Activated CD8-positive, alpha-beta T cell treated with anti-CD3 and anti-CD28 coated beads for 36 hours (primary cell): ENCODE data around the gene PITX2. TPM values are rescaled to one million over a fixed set of nuclear protein-coding genes. Genes with fewer than 3 reads are reported as not detected.

Experiments used
- ATAC-seq: fragments of 200-7000 bp; cut with Tn5 transposase; one replicate; pipeline ENCODE4 v1.10.0; 2021; ENCODE audit warnings: mild to moderate bottlenecking, moderate library complexity
- CTCF ChIA-PET: fragments of 350-600 bp; sonication (Branson Sonifier 250); formaldehyde crosslinking; loops from one replicate; lab custom pipeline; 2021; ENCODE audit warnings: antibody characterized with exemption; lab: Charles Lee
- POLR2A ChIA-PET: fragments of 350-600 bp; sonication (Branson Sonifier 250); formaldehyde crosslinking; loops from one replicate; lab custom pipeline; 2021; ENCODE audit warnings: antibody characterized with exemption; lab: Charles Lee
- DNase-seq: peaks from one replicate; pipeline ENCODE4 v3.0.0-alpha.2; 2020
- H3K27ac Mint-ChIP-seq: one replicate; pipeline ENCODE4 v1.8.0; 2021; ENCODE audit warnings: mild to moderate bottlenecking, mixed read lengths
- H3K27me3 Mint-ChIP-seq: one replicate; pipeline ENCODE4 v1.8.0; 2021; ENCODE audit warnings: mixed read lengths
- H3K36me3 Mint-ChIP-seq: one replicate; pipeline ENCODE4 v1.8.0; 2021; ENCODE audit warnings: low read depth, mixed read lengths
- H3K4me1 Mint-ChIP-seq: one replicate; pipeline ENCODE4 v1.8.0; 2021; ENCODE audit warnings: low read depth, mixed read lengths
- H3K4me3 Mint-ChIP-seq: one replicate; pipeline ENCODE4 v1.8.0; 2021; ENCODE audit warnings: mild to moderate bottlenecking, moderate library complexity, mixed read lengths
- H3K9me3 Mint-ChIP-seq: one replicate; pipeline ENCODE4 v1.8.0; 2021; ENCODE audit warnings: mixed read lengths
- CTCF ChIP-seq: fragments of 200-600 bp; IDR thresholded peaks from one replicate; pipeline ENCODE4 v1.8.0; 2022; ENCODE audit warnings: antibody characterized with exemption, mild to moderate bottlenecking
- intact Hi-C: fragments of 100-400 bp; cut with micrococcal nuclease; formaldehyde crosslinking; loops from one replicate; pipeline ENCODE4 v1.10.0; 2022
- total RNA-seq, 2 experiments: library from RNA; stranded (reverse); gene quantifications; one replicate each; pipeline ENCODE4 v1.2.3, GENCODE V29; 2021

PITX2 gene
- total RNA-seq, 2 experiments from 2014 or later, result not detected

- no peak for ATAC-seq
- H3K36me3 Mint-ChIP-seq, result peaks cover 3% of the 10 kb centered on the region
- H3K4me1 Mint-ChIP-seq, result peaks cover 37% of the 10 kb centered on the region
- no peak for TF ChIP-seq CTCF
- intact Hi-C loops, result no loop called here
- ChIA-PET POLR2A (interaction anchor here (1.3 kb wide), 1 partner anchor 9 kb away, joined by 6 read pairs; no protein-coding TSS in a partner anchor), CTCF (interaction anchor here (1.2 to 2.1 kb wide), 4 partner anchors 9 to 20 kb away, joined by 4 to 5 read pairs (median 4); no protein-coding TSS in a partner anchor)
- no peak overlapping the region for H3K4me3 Mint-ChIP-seq
- no peak overlapping the region for H3K27ac Mint-ChIP-seq
- peaks cover 86% of the 10 kb centered on the region for H3K27me3 Mint-ChIP-seq
- H3K9me3 Mint-ChIP-seq, result no peaks in the 10 kb centered on the region
- no peak for DNase-seq
These were observed 3.2 kb downstream of the PITX2 start for GRCh38 chr4:110619463-110620247.

GRCh38 chr4:110618581-110619462, 4.1 kb downstream of the PITX2 start:
- POLR2A ChIA-PET, result interaction anchor here (1.2 kb wide), 1 partner anchor 10 kb away, joined by 4 read pairs; no protein-coding TSS in a partner anchor
- no peaks in the 10 kb centered on the region for H3K9me3 Mint-ChIP-seq
- H3K27ac Mint-ChIP-seq, result no peak overlapping the region
- intact Hi-C loops, result no loop called here
- ATAC-seq (no peak), DNase-seq (no peak)
- peaks cover 90% of the 10 kb centered on the region for H3K27me3 Mint-ChIP-seq
- peaks cover 37% of the 10 kb centered on the region for H3K4me1 Mint-ChIP-seq
- no peak overlapping the region for H3K4me3 Mint-ChIP-seq
- CTCF ChIA-PET, result no interaction called here
- peaks cover 3% of the 10 kb centered on the region for H3K36me3 Mint-ChIP-seq
- no peak for TF ChIP-seq CTCF

DNA sequence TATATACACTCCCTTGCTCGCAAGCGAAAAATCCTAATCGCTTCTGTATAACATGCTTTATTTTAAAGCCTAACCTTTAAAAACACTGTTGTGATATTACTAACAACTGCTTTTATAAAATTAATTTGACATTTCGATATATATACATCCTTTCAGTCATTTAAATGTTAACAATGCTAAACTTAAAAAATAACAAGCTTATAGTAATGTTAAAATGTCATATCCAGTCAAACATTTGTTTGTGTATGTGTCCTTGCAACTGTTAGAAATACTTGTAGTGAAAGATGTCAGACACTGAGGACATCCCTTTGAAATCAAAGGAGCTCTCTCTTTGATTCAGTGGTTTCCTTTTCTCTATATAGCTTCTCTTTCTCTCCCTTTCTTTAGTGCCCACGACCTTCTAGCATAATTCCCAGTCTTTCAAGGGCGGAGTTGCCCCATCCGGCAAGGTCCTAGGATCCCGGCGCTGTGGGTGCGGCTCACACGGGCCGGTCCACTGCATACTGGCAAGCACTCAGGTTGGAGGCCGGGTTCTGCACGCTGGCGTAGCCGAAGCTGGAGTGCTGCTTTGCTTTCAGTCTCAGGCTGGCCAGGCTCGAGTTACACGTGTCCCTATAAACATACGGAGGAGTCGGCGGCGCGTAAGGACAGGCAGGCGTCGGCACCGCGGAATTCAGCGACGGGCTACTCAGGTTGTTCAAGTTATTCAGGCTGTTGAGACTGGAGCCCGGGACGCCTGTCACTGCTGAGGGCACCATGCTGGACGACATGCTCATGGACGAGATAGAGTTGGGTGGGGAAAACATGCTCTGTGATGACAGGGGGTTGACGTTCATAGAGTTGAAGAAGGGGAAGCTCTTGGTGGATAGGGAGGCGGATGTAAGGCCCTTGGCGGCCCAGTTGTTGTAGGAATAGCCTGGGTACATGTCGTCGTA, 5.0 kb downstream of the PITX2 start:
- DNase-seq, result no peak
- Mint-ChIP-seq H3K27me3 (peaks cover 87% of the 10 kb centered on the region), H3K4me1 (peaks cover 32% of the 10 kb centered on the region), H3K9me3 (no peaks in the 10 kb centered on the region), H3K4me3 (no peak overlapping the region), H3K36me3 (peaks cover 3% of the 10 kb centered on the region), H3K27ac (no peak overlapping the region)
- TF ChIP-seq CTCF, result no peak
- intact Hi-C loops, result no loop called here
- CTCF ChIA-PET, result no interaction called here
- ATAC-seq, result no peak
- POLR2A ChIA-PET, result interaction anchor here (1.2 kb wide), 1 partner anchor 11 kb away, joined by 4 read pairs; no protein-coding TSS in a partner anchor

GRCh38 chr4:110617075-110617640, 5.7 kb downstream of the PITX2 start:
- ChIA-PET POLR2A (interaction anchor here (1.2 kb wide), 1 partner anchor 12 kb away, joined by 4 read pairs; no protein-coding TSS in a partner anchor), CTCF (no interaction called here)
- intact Hi-C loops, result no loop called here
- Mint-ChIP-seq H3K27ac (no peak overlapping the region), H3K36me3 (peaks cover 3% of the 10 kb centered on the region), H3K4me3 (no peak overlapping the region), H3K27me3 (peaks cover 88% of the 10 kb centered on the region), H3K9me3 (no peaks in the 10 kb centered on the region), H3K4me1 (peaks cover 32% of the 10 kb centered on the region)
- no peak for DNase-seq
- no peak for TF ChIP-seq CTCF
- ATAC-seq, result no peak
